Uterus (tissue), 2 donors: Measurements from ENCODE around the gene EXOC4.

Experiments used
- CTCF ChIP-seq, 4 experiments: fragments of 200-600 bp in 2 of 4; fragments of 450-650 bp in 2 of 4; sonication (generic) in 2 of 4; IDR thresholded peaks; one replicate each; pipeline ENCODE4 v1.5.1; 2016 to 2019; ENCODE audit warnings: antibody characterized with exemption in 4 of 4, mild to moderate bottlenecking in 2 of 4, moderate library complexity in 1 of 4
- POLR2A ChIP-seq, 2 donors: fragments of 450-650 bp; IDR thresholded peaks; one replicate each; pipeline ENCODE4 v1.6.1; 2016; ENCODE audit warnings: antibody characterized with exemption in 2 of 2, mild to moderate bottlenecking in 1 of 2, moderate library complexity in 1 of 2

- TF ChIP-seq CTCF (IDR thresholded peaks at IDR 0.05) (no peak), POLR2A (IDR thresholded peaks at IDR 0.05) (no peak)
These were observed 239.2 kb downstream of the EXOC4 start for GRCh38 chr7:133491846-133492652.
